IMR-90 (cell line): ENCODE results near the gene SYNM.

ENCODE experiments used
- RCOR1 ChIP-seq: IDR thresholded peaks from 2 replicates; pipeline ENCODE4 v1.6.1; 2012; ENCODE audit warnings: mild to moderate bottlenecking, low read length, improper control_type of control experiment; ENCODE audit not compliant: insufficient replicate concordance
- SMC3 ChIP-seq: fragments of 150-350 bp; IDR thresholded peaks from 2 replicates; pipeline ENCODE4 v1.6.1; 2016; ENCODE audit warnings: low read depth, mild to moderate bottlenecking, antibody characterized with exemption, low read length, moderate library complexity
- TF ChIP-seq, protein P1 (sequence below): conservative IDR thresholded peaks from 2 replicates; pipeline ENCODE4 v1.5.1; 2012; ENCODE audit warnings: mild to moderate bottlenecking, low read depth, low read length, improper control_type of control experiment

DNA sequence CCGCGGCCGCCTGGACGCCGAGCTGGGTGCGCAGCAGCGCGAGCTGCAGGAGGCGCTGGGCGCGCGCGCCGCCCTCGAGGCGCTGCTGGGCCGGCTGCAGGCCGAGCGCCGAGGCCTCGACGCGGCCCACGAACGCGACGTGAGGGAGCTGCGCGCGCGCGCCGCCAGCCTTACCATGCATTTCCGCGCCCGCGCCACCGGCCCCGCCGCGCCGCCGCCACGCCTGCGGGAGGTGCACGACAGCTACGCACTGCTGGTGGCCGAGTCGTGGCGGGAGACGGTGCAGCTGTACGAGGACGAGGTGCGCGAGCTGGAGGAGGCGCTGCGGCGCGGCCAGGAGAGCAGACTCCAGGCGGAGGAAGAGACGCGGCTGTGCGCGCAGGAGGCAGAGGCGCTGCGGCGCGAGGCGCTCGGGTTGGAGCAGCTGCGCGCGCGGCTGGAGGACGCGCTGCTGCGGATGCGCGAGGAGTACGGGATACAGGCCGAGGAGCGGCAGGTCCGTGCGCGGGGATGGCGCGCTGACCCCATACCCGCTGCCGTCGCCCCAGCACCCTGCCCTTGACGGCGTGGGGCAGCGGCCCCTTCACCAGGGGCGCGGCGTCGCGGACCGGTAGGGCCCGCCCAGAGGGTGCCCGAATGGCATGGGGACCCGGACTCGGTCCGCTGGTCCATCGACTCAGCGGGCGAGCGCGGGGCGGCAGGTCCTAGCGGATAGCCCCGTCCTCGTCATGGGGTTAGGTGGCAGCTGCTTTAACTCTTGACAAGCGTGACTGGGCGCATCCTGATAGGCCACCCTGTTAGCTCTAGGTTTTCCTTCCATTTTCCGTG lies 848 bp downstream of the SYNM start:
- TF ChIP-seq SMC3 = no peak
- TF ChIP-seq RCOR1 = no peak
- TF ChIP-seq, protein P1, sequence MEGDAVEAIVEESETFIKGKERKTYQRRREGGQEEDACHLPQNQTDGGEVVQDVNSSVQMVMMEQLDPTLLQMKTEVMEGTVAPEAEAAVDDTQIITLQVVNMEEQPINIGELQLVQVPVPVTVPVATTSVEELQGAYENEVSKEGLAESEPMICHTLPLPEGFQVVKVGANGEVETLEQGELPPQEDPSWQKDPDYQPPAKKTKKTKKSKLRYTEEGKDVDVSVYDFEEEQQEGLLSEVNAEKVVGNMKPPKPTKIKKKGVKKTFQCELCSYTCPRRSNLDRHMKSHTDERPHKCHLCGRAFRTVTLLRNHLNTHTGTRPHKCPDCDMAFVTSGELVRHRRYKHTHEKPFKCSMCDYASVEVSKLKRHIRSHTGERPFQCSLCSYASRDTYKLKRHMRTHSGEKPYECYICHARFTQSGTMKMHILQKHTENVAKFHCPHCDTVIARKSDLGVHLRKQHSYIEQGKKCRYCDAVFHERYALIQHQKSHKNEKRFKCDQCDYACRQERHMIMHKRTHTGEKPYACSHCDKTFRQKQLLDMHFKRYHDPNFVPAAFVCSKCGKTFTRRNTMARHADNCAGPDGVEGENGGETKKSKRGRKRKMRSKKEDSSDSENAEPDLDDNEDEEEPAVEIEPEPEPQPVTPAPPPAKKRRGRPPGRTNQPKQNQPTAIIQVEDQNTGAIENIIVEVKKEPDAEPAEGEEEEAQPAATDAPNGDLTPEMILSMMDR = 0 out of 2 replicates have a peak, but pooled peaks have one; percentile 6
